Neutrophil (primary cell): ENCODE measurements around the gene KICS2.
"Not testable (repeated sequence)": the region's sequence is repeated elsewhere in the genome, so short reads cannot be mapped to it uniquely, and the experiment has no call there.

Experiments used
- H3K27ac ChIP-seq: fragments of 200-600 bp; sonication (generic); 2 replicates; pipeline ENCODE4 v1.5.1; 2016; ENCODE audit warnings: mild to moderate bottlenecking, moderate library complexity
- H3K27me3 ChIP-seq: fragments of 200-600 bp; sonication (generic); 2 replicates; pipeline ENCODE4 v1.6.0; 2016; ENCODE audit warnings: mild to moderate bottlenecking
- H3K36me3 ChIP-seq: fragments of 200-600 bp; sonication (generic); 2 replicates; pipeline ENCODE4 v1.5.1; 2017
- H3K4me1 ChIP-seq, 2 experiments: fragments of 200-600 bp in 1 of 2; sonication (generic) in 1 of 2; 1 replicate in 1 of 2; 2 replicates in 1 of 2; pipeline versions ENCODE4 v1.5.1 to v1.6.1; 2013 to 2016; ENCODE audit warnings: low read depth in 1 of 2, low read length in 1 of 2, mild to moderate bottlenecking in 1 of 2, moderate library complexity in 1 of 2; ENCODE audit not compliant: control insufficient read depth in 1 of 2, insufficient read depth in 1 of 2
- H3K4me3 ChIP-seq, 2 experiments: fragments of 200-600 bp in 1 of 2; sonication (generic) in 1 of 2; 1 replicate in 1 of 2; 2 replicates in 1 of 2; pipeline ENCODE4 v1.5.1; 2013 to 2016; ENCODE audit warnings: low read depth in 1 of 2, low read length in 1 of 2, mild to moderate bottlenecking in 1 of 2, moderate library complexity in 1 of 2
- H3K9me3 ChIP-seq: fragments of 200-600 bp; sonication (generic); 2 replicates; pipeline ENCODE4 v1.5.1; 2016
- CTCF ChIP-seq: fragments of 200-600 bp; sonication (generic); IDR thresholded peaks from 2 replicates; pipeline ENCODE4 v1.5.1; 2016; ENCODE audit warnings: antibody characterized with exemption

The KICS2 gene

DNA sequence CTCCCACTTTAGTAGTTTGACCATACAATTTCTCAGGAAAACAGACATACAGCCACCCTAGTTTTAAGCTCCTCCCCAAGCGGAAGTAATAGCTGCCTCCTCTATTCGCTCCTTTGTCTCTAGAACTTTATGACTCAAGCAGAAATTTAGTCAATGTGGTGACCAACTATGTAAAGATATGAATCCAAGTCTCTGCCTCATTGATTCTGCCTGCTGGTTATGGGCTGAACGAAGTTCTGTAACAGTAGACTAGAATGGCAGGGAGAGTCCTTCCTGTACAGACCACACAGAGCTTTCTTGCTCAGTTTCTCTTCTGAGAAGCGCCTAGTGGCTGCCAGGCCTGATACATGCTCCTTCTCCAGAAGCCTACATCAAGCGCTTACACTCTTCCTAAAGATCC is 19.1 kb downstream of the KICS2 start:
- H3K27ac ChIP-seq, result no peak overlapping the region
- H3K36me3 ChIP-seq, result no peaks in the 10 kb centered on the region
- no peak overlapping the region for H3K4me3 ChIP-seq
- no peaks in the 10 kb centered on the region for H3K27me3 ChIP-seq
- no peak for TF ChIP-seq CTCF
- H3K4me1 ChIP-seq, result no peaks in the 10 kb centered on the region
- no peaks in the 10 kb centered on the region for H3K9me3 ChIP-seq

- H3K9me3 ChIP-seq, H3K27ac ChIP-seq, H3K4me1 ChIP-seq, H3K27me3 ChIP-seq, H3K36me3 ChIP-seq, H3K4me3 ChIP-seq: not testable (repeated sequence)
Observed at GRCh38 chr12:64195841-64196240, 26.3 kb downstream of the KICS2 start.

GRCh38 chr12:64194333-64195149 is 27.6 kb downstream of the KICS2 start:
- no peak overlapping the region for H3K4me3 ChIP-seq
- TF ChIP-seq CTCF, result no peak
- no peaks in the 10 kb centered on the region for H3K9me3 ChIP-seq
- no peak overlapping the region for H3K27ac ChIP-seq
- no peaks in the 10 kb centered on the region for H3K27me3 ChIP-seq
- no peaks in the 10 kb centered on the region for H3K36me3 ChIP-seq
- peaks cover 0 to 6% of the 10 kb centered on the region in 2 experiments for H3K4me1 ChIP-seq

GRCh38 chr12:64193931-64194330 is 28.2 kb downstream of the KICS2 start:
- Histone ChIP-seq H3K4me1 (peaks cover 0 to 6% of the 10 kb centered on the region in 2 experiments), H3K4me3 (no peak overlapping the region), H3K27ac (no peak overlapping the region), H3K9me3 (no peaks in the 10 kb centered on the region), H3K27me3 (no peaks in the 10 kb centered on the region), H3K36me3 (no peaks in the 10 kb centered on the region)
- TF ChIP-seq CTCF, result no peak

DNA sequence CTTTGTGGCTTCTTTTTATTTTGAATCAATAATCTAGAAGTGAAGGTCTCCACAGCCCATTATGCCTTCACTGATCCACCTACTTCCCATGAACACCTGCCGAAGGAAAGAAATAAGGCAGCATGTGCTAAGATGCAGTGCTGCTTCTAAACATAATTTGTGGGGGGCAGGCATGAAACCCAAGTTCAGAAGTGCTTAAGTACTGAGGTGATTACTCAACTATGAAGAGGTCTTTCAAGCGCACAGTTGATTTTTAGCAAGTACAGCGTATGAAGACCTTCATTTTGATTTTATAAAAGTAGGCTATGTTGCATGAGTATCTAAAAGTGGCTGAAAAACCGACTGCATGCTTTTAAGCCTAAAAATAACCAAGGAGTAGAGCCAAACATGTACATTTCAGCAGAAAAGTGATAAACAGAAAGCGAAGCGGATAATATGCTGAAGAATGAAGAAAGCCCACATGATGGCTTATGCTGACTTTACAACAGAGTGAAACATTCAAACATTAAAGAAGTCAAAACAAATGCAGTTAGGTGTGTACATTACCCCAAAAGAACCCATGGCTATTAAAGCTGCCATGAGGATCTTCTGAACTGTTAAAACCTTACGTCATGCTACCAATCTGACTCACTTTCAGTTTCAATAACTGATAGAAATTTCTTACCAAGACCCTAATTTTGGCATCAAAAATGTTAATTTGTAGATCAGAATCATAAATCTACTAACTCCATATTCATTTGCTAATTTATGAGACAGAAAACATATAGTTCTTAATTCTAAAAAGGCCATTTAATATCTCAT is 29.3 kb downstream of the KICS2 start:
- no peak for TF ChIP-seq CTCF
- Histone ChIP-seq H3K4me3 (no peak overlapping the region), H3K4me1 (peaks cover 0 to 6% of the 10 kb centered on the region in 2 experiments), H3K9me3 (no peaks in the 10 kb centered on the region), H3K36me3 (no peaks in the 10 kb centered on the region), H3K27ac (no peak overlapping the region), H3K27me3 (no peaks in the 10 kb centered on the region)

DNA sequence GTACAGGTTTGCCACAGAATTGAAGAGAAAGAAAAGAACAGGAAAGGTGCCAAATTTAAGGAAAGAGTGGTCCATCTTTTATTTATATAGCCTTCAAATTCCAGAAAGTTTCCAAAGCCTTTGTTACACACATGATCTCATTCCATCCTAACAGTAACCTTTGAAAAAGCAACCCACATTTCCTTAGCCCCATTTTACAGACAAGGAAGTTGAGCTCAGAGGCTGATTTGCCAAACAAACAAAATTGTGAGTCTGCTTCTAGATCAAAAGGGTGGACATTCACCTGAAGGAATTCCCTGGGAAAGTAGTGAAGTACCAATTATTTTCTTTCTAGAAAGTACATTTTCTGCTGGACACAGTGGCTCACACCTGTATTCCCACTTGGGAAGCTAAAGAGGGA is 32.0 kb downstream of the KICS2 start:
- H3K27me3 ChIP-seq, result no peaks in the 10 kb centered on the region
- no peak for TF ChIP-seq CTCF
- no peaks in the 10 kb centered on the region for H3K9me3 ChIP-seq
- H3K36me3 ChIP-seq, result no peaks in the 10 kb centered on the region
- peaks cover 0 to 6% of the 10 kb centered on the region in 2 experiments for H3K4me1 ChIP-seq
- H3K27ac ChIP-seq, result no peak overlapping the region
- H3K4me3 ChIP-seq, result no peak overlapping the region
